Fibroblast of gingiva (primary cell): ENCODE measurements around the gene MED27.

ENCODE experiments used
- DNase-seq: peaks from one replicate; pipeline ENCODE4 v3.0.0-alpha.2; 2011; ENCODE audit warnings: low read depth

MED27 gene

DNA sequence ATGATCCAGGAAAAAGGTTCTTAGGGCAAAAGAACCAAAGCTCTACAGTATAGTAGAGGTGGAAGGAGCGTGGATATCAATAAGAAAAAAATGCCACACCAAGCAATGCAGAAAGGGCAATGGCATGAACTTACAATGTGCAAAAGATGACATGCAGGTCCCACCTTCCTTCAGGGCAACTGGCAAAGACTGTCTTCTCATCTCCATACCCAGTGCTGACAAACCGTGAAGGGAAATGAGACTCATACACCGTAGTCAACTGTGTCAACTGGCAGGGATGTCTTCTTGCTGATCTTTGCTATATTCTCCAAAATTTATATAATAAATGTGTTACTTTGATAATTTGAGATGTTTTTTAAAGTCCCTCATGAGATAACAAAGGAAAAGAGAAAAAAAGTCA is 36.0 kb downstream of the MED27 start:
- DNase-seq: no peak

- peak; percentile 96 for DNase-seq
Observed at GRCh38 chr9:132042324-132042723, 37.3 kb downstream of the MED27 start.

- DNase-seq: no peak
Observed at GRCh38 chr9:132041798-132042197, 37.9 kb downstream of the MED27 start.

DNA sequence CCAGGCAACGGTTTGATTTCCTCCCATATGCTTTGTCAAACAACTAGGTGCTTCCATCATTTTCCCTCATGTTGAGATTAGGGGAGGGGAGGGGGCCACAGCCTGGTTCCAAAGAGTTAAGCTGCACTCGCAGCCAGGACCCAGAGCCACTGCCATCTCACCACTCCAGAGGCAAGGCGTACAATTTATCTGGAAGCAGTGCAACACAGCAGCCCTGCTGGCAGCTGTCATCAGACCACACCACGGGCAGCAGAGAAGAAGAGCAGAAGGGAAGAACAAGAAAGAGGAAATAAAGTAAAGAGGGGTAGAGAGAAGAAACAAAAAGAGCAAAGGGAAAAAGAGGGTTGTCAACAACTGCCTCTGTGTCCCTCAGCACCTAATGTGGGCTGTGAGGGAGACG is 38.9 kb downstream of the MED27 start:
- no peak for DNase-seq

DNA sequence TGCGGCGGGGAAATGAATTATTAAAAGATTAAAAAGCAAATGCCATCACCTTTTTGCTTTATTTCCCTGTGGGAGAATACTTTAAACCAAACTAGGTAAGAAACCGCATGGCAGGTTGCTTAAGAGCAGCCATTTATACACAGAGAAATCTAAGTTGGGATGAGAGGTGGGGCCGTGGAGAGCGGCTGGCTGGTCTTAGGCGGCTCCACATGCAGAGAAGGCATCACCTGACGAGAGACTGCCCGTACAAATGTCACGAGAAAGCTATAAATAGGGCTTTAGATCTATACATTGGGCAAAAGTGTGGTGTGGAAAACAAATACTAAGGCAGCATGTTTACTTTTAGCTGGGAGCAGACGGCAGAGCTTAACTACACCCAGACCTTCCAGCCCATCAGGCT is 39.4 kb downstream of the MED27 start:
- no peak for DNase-seq

DNA sequence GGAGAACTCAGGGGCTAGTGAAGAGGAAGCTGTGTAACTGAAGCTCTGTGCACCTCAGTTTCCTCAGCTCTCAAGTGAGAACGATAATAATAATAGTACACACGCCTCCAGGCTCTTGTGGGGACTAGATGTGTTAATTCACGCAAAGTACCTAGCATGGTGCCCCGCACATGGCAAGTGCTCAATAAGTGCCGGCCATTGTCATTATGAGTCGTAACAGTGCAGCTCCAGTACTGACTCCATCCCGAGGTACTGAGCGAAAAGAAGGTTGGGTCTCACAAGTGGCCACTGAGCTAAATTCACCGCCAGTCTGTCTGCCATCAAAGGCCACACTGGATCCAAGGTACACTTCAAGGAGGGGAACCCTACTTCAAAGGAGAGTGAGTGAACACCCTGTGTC is 40.4 kb downstream of the MED27 start:
- no peak for DNase-seq

- no peak for DNase-seq
Observed at GRCh38 chr9:132037458-132037857, 42.2 kb downstream of the MED27 start.

DNA sequence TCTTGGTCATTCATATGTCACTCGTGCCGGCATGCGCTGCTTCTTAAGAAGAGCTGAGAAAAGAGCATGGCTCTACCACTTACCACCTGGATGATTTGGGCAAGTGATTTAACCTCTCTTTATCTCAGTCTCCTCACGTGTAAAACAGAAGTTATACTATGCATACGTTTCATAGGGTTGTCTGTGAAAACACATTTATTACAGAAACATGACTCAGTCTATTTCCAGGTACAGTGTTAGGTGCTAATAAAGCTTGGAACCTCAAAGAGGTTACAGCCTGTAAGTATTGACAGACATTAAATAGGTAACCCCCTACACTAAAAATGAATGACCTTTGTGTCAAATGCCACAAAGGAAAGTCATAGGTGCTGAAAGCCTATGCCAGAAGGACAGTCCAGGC is 43.1 kb downstream of the MED27 start:
- DNase-seq: no peak

GRCh38 chr9:132035679-132036078 is 44.0 kb downstream of the MED27 start:
- no peak for DNase-seq

DNA sequence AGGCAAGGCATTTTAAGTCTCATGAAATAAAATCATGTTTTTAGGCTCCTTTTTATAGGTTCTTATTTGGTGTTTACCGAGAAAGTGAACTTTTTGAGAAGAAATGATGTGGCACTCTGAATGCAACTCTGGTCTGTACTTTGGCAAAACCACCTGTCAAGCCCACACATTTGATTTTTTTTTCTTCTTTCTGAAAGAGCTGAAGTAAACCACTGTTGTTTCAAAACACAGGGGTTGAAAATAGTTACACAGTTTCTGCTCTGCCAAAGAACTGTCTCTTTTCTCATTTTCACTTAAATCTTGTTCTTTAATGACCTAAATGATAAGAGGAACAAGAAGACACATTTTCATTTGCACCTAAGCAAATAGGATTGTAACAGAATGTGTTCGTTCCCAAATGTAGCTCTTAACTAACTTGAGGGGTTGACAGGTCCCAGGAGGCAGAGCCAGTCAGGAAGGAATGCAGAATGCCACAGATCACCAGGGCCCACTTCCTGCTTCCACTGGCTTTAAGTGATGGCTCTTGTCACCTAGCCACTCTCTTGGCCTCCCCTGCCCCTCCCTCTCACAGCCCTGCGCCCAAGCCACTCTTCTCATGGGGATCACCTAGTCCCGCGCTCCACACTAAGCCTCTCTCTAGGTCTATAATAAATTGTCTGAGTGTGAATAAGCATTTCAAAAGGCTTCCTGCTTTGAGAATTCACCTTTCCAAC is 47.3 kb downstream of the MED27 start:
- no peak for DNase-seq

DNA sequence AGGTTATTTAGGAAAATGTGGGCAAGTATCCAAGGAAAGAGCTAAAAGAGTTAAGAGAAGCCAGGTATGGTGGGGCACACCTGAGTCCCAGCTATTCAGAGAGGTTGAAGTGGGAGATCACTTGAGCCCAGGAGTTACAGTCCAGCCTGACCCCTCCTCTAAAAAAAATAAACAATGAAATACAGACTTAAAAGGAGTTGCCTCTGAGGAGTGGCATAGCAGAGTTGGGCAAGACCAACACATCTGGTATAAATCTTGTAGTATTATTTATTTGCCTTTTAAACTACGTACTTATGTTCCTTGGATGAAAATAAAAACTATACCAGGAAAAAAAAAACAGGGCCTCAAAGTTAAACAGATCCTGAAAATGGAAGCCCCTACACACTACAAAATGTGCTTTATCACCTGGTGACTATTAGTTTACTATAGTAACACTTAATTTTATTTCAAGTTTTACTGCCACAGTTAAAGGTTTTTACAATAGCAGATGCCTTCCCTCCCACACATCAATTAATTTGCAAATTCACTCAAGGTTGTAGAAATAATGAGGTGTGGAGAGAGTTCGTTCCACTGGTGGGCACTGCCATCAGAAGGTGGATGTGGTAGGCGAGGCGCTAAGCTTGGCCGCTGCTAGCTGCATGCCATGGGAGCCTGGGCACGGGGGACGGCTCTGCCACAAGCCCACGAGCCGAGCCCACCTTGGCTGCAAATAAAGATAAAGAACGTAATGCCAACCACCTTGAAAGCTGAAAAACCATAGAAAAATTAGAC is 48.0 kb downstream of the MED27 start:
- peak; percentile 74 for DNase-seq

- DNase-seq: no peak
Observed at GRCh38 chr9:132030626-132031325, 48.9 kb downstream of the MED27 start.

GRCh38 chr9:132027752-132028663 is 51.7 kb downstream of the MED27 start:
- no peak for DNase-seq

DNA sequence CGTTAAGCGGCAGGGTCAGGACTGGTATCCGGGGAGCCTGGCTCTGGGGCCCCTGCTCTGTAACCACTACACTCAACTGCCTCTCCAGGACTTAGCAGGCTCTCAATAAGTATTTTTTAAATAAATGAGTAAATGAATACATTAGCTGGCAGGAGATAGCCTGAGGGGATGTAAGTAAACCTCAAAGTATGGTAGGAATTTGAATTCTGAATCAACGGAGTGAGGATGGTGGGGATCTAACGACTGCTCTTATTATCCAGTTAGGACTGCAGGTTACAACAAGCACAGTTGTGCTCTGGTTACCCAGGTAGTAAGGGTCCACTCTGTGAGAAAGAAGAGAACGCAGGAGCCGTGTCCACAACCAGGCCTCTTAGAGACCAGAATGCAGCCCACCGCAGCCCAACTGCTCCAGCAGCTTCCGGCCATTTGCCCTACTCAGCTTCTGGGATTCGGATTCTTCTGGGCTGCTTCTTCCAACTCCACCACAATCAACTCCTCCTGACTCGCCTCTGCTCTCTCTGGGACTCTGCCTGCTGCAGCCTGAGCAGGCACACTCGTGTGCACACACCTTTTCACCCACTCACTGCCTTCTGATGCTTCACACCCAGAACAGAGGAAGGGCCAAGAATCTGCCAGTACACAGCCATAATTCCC is 52.6 kb downstream of the MED27 start:
- DNase-seq: peak; percentile 41

GRCh38 chr9:132025766-132026165 is 53.9 kb downstream of the MED27 start:
- DNase-seq: no peak

DNA sequence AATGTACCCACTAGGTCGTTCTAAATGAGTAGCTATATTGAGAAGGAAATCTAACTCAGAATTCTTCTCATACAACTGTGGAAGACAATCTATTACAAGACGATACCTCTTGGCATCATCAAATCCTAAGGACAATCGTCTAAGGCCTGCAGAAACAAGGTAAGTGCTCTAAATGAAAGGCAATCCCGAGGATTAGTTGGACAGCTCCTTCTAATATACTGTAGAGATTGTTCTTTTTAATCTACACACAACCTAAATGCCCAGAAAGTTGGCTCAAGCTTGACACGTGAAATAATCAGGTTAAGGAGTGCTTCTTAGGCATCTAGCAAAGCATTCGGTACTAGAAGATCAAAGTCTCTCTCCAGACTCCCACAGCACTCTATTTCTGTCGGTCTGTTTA is 55.1 kb downstream of the MED27 start:
- no peak for DNase-seq

DNA sequence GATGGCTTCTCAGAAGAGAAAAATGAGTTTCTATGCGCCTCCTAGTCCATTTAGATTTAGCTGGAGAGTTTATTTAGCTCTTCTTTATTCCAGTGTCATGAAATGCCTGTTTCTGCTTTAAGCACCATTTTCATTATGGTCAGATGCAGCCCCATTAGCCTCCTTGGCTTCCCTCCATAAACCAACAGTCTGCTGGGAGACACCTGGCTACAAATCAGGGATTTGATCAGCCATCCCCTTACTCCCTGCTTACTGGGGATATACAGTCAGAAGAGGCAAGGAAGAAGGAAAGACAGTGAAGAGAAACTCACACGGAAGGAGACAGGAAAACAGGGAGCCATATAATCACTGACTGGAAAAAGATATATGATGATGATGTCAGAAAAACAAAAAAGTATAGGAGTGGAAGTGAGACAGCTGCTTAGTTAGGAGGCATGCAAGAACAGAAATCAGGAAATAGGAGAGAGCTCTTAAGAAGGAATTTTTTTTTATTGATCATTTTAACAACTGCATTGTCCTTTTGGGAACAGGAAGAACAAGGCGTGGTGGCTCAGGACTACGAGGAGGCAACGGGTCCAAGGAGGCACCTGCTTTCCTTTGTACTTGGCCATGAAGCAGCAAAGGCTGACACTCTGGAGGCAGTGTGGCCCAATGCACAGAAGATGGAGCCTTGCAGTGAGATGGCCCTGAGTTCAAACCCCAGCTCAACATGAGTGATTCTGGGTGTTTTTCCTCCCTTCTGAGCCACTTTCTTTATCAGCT is 56.1 kb downstream of the MED27 start:
- DNase-seq: no peak

DNA sequence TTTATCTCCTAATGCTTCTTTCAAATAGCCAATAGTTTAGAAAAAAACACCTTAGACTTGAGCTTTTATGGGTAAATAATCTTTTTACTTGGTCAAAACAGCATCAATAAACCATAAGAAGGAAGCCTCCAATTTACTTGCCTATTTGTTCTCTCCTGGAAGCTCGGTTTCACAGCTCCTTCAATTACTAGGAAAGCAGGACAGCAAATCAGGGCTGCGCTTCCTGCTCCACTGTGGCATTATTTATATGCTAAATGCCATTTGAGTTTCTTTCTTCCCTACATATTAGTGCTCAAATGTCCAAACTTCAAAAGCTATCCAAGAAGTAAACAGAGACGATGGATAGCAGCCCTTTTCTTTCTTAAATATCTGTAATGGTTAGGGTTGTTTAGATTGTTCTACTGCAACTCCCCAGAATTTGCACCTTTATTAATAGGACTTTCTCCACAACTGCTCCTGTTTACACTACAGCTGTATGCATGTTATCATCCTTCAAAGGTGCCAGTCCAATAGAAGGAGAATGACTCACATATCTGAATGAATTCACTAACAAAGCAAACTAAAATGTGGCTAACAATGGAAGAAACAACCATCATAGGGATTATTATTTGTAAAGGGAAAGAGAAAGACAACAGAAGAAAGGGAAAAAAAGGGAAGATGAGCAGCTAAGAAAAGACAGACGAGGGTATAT is 58.7 kb downstream of the MED27 start:
- DNase-seq: no peak

- peak; percentile 41 for DNase-seq
Observed at GRCh38 chr9:132020272-132020671, 59.4 kb downstream of the MED27 start.

DNA sequence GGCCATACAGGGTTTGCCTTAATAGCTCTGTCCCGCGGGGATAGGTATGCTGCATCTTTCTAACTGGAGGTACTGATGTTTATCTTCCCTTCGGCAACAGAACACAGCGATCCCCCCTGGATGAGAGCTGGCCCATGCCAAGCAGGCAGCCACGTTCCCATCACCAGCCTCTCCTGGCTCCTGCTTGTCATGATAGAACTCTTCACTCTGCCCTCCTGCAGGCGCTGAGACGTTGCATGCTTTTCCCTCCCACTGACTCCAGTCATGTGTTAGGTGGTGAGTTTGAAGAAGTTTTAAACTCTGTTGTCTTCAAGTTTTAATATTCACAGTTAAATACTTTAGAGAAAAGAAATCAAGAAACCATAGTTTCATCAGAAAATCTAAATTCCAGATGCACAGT is 60.0 kb downstream of the MED27 start:
- no peak for DNase-seq
